ENCODE data around the gene TMEM52B. TPM values are rescaled to one million over a fixed set of nuclear protein-coding genes. Genes with fewer than 3 reads are reported as not detected.

The TMEM52B gene
- total and polyA plus RNA-seq, 7 donors = 0.12 to 1.2 TPM; not detected in 5

- Histone ChIP-seq H3K27me3 (no peaks in the 10 kb centered on the region), H3K36me3 (no peaks in the 10 kb centered on the region), H3K9me3 (no peaks in the 10 kb centered on the region), H3K4me3 (no peak overlapping the region), H3K4me1 (peaks cover 0 to 20% (median 4%) of the 10 kb centered on the region in 4 donors), H3K27ac (no peak overlapping the region)
- 55 to 73% methylated on average over 3 of the region's 3 CpGs for WGBS, 2 donors
- TF ChIP-seq POLR2AphosphoS5 (IDR thresholded peaks at IDR 0.05) = no peak
- no peak for TF ChIP-seq EP300 (IDR thresholded peaks at IDR 0.05)
- DNase-seq = no peak
- intact Hi-C loops (cut with DNase I) = no loop called here
Observed at GRCh38 chr12:10159280-10159679, 19.6 kb upstream of the TMEM52B start.

GRCh38 chr12:10160617-10161385 is 18.0 kb upstream of the TMEM52B start:
- 75 to 76% methylated on average over 7 of the region's 7 CpGs for WGBS, 2 donors
- Histone ChIP-seq H3K36me3 (no peaks in the 10 kb centered on the region), H3K9me3 (no peaks in the 10 kb centered on the region), H3K4me1 (peaks cover 0 to 20% (median 4%) of the 10 kb centered on the region in 4 donors), H3K27me3 (no peaks in the 10 kb centered on the region), H3K4me3 (no peak overlapping the region), H3K27ac (peak overlapping the region in 2 of 4 donors; percentile 31 to 47)
- no peak for TF ChIP-seq POLR2A (IDR thresholded peaks at IDR 0.05)
- intact Hi-C loops (cut with DNase I) = no loop called here
- DNase-seq = no peak

- Histone ChIP-seq H3K27me3 (no peaks in the 10 kb centered on the region), H3K4me3 (no peak overlapping the region), H3K27ac (no peak overlapping the region), H3K4me1 (peaks cover 0 to 20% (median 4%) of the 10 kb centered on the region in 4 donors), H3K36me3 (no peaks in the 10 kb centered on the region), H3K9me3 (no peaks in the 10 kb centered on the region)
- no peak for DNase-seq
- intact Hi-C loops (cut with DNase I) = no loop called here
- TF ChIP-seq CTCF (IDR thresholded peaks at IDR 0.05) (no peak), EP300 (IDR thresholded peaks at IDR 0.05) (no peak), POLR2A (IDR thresholded peaks at IDR 0.05) (no peak), POLR2AphosphoS5 (IDR thresholded peaks at IDR 0.05) (no peak)
- WGBS, 2 donors = 47 to 62% methylated on average over 3 of the region's 3 CpGs
Observed at GRCh38 chr12:10163084-10163483, 15.7 kb upstream of the TMEM52B start.

GRCh38 chr12:10165421-10165820 is 13.4 kb upstream of the TMEM52B start:
- no peaks in the 10 kb centered on the region for H3K36me3 ChIP-seq
- peaks cover 0 to 18% (median 8%) of the 10 kb centered on the region in 4 donors for H3K4me1 ChIP-seq
- no peak overlapping the region for H3K4me3 ChIP-seq
- no peak for TF ChIP-seq EP300 (IDR thresholded peaks at IDR 0.05)
- TF ChIP-seq CTCF (IDR thresholded peaks at IDR 0.05) = no peak
- H3K27me3 ChIP-seq = no peaks in the 10 kb centered on the region
- H3K27ac ChIP-seq = no peak overlapping the region
- H3K9me3 ChIP-seq = no peaks in the 10 kb centered on the region
- intact Hi-C loops (cut with DNase I) = no loop called here
- WGBS, 2 donors = 0 to 100% methylated on average over 1 of the region's 1 CpG
- no peak for DNase-seq

GRCh38 chr12:10167599-10167998 is 11.2 kb upstream of the TMEM52B start:
- DNase-seq = no peak
- no peak overlapping the region for H3K27ac ChIP-seq
- H3K9me3 ChIP-seq = no peaks in the 10 kb centered on the region
- peaks cover 0 to 11% (median 4%) of the 10 kb centered on the region in 4 donors for H3K4me1 ChIP-seq
- intact Hi-C loops (cut with DNase I) = no loop called here
- H3K4me3 ChIP-seq = no peak overlapping the region
- peak in 1 of 4 donors; percentile 29 for TF ChIP-seq POLR2AphosphoS5 (IDR thresholded peaks at IDR 0.05)
- no peak for TF ChIP-seq CTCF (IDR thresholded peaks at IDR 0.05)
- 65% methylated on average over 5 of the region's 5 CpGs for WGBS, 2 donors
- H3K27me3 ChIP-seq = no peaks in the 10 kb centered on the region
- H3K36me3 ChIP-seq = no peaks in the 10 kb centered on the region

GRCh38 chr12:10169104-10169503 is 9.7 kb upstream of the TMEM52B start:
- Histone ChIP-seq H3K36me3 (no peaks in the 10 kb centered on the region), H3K9me3 (no peaks in the 10 kb centered on the region), H3K27ac (no peak overlapping the region), H3K27me3 (no peaks in the 10 kb centered on the region), H3K4me3 (no peak overlapping the region), H3K4me1 (peaks cover 0 to 11% (median 4%) of the 10 kb centered on the region in 4 donors)
- TF ChIP-seq EP300 (IDR thresholded peaks at IDR 0.05) = no peak
- TF ChIP-seq POLR2A (IDR thresholded peaks at IDR 0.05) = no peak
- no peak for TF ChIP-seq POLR2AphosphoS5 (IDR thresholded peaks at IDR 0.05)
- no peak for TF ChIP-seq CTCF (IDR thresholded peaks at IDR 0.05)
- intact Hi-C loops (cut with DNase I) = no loop called here
- DNase-seq = no peak
- WGBS, 2 donors = 64 to 72% methylated on average over 3 of the region's 3 CpGs
